Neural progenitor cell (in vitro differentiated cells): ENCODE measurements around the gene MUCL3. TPM values are rescaled to one million over a fixed set of nuclear protein-coding genes. Genes with fewer than 3 reads are reported as not detected.
"Not testable (repeated sequence)": the region's sequence is repeated elsewhere in the genome, so short reads cannot be mapped to it uniquely, and the experiment has no call there.

Experiments
- DNase-seq: peaks from one replicate; pipeline ENCODE4 v3.0.0-alpha.2; 2016; ENCODE audit warnings: low spot score
- H2AFZ ChIP-seq: fragments of 200-600 bp; sonication (generic); replicated peaks from 2 replicates; pipeline ENCODE4 v1.6.1; 2016; ENCODE audit warnings: antibody characterized with exemption
- H3F3A ChIP-seq: fragments of 200-600 bp; sonication (generic); 2 replicates; pipeline ENCODE4 v1.6.1; 2016; ENCODE audit warnings: antibody characterized with exemption, low read depth
- H3K27ac ChIP-seq: fragments of 200-600 bp; sonication (generic); 2 replicates; pipeline ENCODE4 v1.5.1; 2016; ENCODE audit warnings: mild to moderate bottlenecking
- H3K27me3 ChIP-seq: fragments of 200-600 bp; sonication (generic); 2 replicates; pipeline ENCODE4 v1.6.1; 2016; ENCODE audit warnings: mild to moderate bottlenecking, moderate library complexity
- H3K36me3 ChIP-seq: fragments of 200-600 bp; sonication (generic); 2 replicates; pipeline ENCODE4 v1.5.1; 2016
- H3K4me1 ChIP-seq: fragments of 200-600 bp; sonication (generic); 2 replicates; pipeline ENCODE4 v1.6.1; 2016; ENCODE audit warnings: mixed run types
- H3K4me2 ChIP-seq: fragments of 200-600 bp; sonication (generic); 2 replicates; pipeline ENCODE4 v1.6.1; 2016
- H3K4me3 ChIP-seq: fragments of 200-600 bp; sonication (generic); 2 replicates; pipeline ENCODE4 v1.5.1; 2016
- H3K79me2 ChIP-seq: fragments of 200-600 bp; sonication (generic); 2 replicates; pipeline ENCODE4 v1.6.1; 2016; ENCODE audit warnings: low read depth
- H3K9ac ChIP-seq: fragments of 200-600 bp; sonication (generic); 2 replicates; pipeline ENCODE4 v1.6.1; 2016
- H3K9me3 ChIP-seq: fragments of 200-600 bp; sonication (generic); 2 replicates; pipeline ENCODE4 v1.5.1; 2016; ENCODE audit warnings: low read depth
- H4K20me1 ChIP-seq: fragments of 200-600 bp; sonication (generic); 2 replicates; pipeline ENCODE4 v1.6.1; 2016; ENCODE audit warnings: low read depth
- H3K27ac Mint-ChIP-seq: 3 replicates; pipeline ENCODE4 v1.8.0; 2021; ENCODE audit warnings: mixed read lengths
- H3K27me3 Mint-ChIP-seq: 2 replicates; pipeline ENCODE4 v1.8.0; 2022; ENCODE audit warnings: low read depth, mild to moderate bottlenecking, inconsistent platforms, moderate library complexity, mixed read lengths; ENCODE audit not compliant: insufficient read depth
- H3K36me3 Mint-ChIP-seq: 3 replicates; pipeline ENCODE4 v1.8.0; 2021; ENCODE audit warnings: mixed read lengths
- H3K4me1 Mint-ChIP-seq: 3 replicates; pipeline ENCODE4 v1.8.0; 2021; ENCODE audit warnings: mixed read lengths
- H3K4me3 Mint-ChIP-seq: 3 replicates; pipeline ENCODE4 v1.8.0; 2021; ENCODE audit warnings: mild to moderate bottlenecking, moderate library complexity, mixed read lengths
- H3K9me3 Mint-ChIP-seq: 3 replicates; pipeline ENCODE4 v1.8.0; 2020; ENCODE audit warnings: mixed read lengths
- EZH2 ChIP-seq: fragments of 200-600 bp; sonication (generic); IDR thresholded peaks from 2 replicates; pipeline ENCODE4 v1.6.1; 2017; ENCODE audit warnings: antibody characterized with exemption, mild to moderate bottlenecking, moderate library complexity
- EZH2phosphoT487 ChIP-seq: fragments of 200-600 bp; sonication (generic); IDR thresholded peaks from 2 replicates; pipeline ENCODE4 v1.6.1; 2017; ENCODE audit warnings: antibody characterized with exemption
- total RNA-seq: library from RNA; depleted of rRNA; stranded (reverse); fragments of >200 nt; gene quantifications from 2 replicates; pipeline ENCODE4 v1.2.3, GENCODE V29; 2015; ENCODE audit warnings: low replicate concordance
- TF ChIP-seq, protein P1 (sequence below): fragments of 200-600 bp; sonication (generic); IDR thresholded peaks from 2 replicates; pipeline ENCODE4 v1.5.1; 2017; ENCODE audit warnings: antibody characterized with exemption, mild to moderate bottlenecking

The MUCL3 gene
- total RNA-seq, 1 donor from 2014 or later: not detected

- no peak for DNase-seq
- Histone ChIP-seq H3K27ac (peak overlapping the region; percentile 29), H3K27me3 (no peaks in the 10 kb centered on the region), H3K36me3 (no peaks in the 10 kb centered on the region), H3K4me2 (no peak overlapping the region), H3K9me3 (no peaks in the 10 kb centered on the region), H3F3A (peaks cover 62% of the 10 kb centered on the region), H4K20me1 (peaks cover 6% of the 10 kb centered on the region), H2AFZ (no peak overlapping the region), H3K9ac (no peak overlapping the region), H3K4me3 (no peak overlapping the region), H3K79me2 (no peaks in the 10 kb centered on the region), H3K4me1 (peaks cover 7% of the 10 kb centered on the region)
- Mint-ChIP-seq H3K9me3 (no peaks in the 10 kb centered on the region), H3K27me3 (peaks cover 11% of the 10 kb centered on the region), H3K27ac (no peak overlapping the region), H3K4me3 (no peak overlapping the region), H3K4me1 (peaks cover 9% of the 10 kb centered on the region), H3K36me3 (peaks cover 7% of the 10 kb centered on the region)
- no peak for TF ChIP-seq EZH2phosphoT487
- TF ChIP-seq, protein P1, sequence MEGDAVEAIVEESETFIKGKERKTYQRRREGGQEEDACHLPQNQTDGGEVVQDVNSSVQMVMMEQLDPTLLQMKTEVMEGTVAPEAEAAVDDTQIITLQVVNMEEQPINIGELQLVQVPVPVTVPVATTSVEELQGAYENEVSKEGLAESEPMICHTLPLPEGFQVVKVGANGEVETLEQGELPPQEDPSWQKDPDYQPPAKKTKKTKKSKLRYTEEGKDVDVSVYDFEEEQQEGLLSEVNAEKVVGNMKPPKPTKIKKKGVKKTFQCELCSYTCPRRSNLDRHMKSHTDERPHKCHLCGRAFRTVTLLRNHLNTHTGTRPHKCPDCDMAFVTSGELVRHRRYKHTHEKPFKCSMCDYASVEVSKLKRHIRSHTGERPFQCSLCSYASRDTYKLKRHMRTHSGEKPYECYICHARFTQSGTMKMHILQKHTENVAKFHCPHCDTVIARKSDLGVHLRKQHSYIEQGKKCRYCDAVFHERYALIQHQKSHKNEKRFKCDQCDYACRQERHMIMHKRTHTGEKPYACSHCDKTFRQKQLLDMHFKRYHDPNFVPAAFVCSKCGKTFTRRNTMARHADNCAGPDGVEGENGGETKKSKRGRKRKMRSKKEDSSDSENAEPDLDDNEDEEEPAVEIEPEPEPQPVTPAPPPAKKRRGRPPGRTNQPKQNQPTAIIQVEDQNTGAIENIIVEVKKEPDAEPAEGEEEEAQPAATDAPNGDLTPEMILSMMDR: no peak
- no peak for TF ChIP-seq EZH2
Measured at GRCh38 chr6:30901436-30901835, 39.3 kb upstream of the MUCL3 start.

DNA sequence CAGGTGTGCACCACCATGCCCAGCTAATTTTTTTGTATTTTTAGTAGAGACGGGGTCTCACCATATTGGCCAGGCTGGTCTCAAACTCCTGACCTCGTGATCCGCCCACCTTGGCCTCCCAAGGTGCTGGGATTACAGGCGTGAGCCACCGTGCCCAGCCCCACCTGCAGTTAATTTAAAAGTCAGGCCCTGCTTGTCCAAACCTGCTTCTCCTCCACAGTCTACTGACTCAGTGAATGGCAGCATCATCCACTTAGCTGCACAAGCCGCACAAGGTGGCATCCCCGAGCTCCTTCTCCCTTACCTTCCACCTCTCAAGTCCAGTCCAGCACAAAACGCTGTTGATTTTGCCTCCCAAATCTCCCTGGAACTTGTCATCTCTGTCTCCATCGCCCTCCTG is 38.6 kb upstream of the MUCL3 start:
- not testable (repeated sequence) for H3K36me3 ChIP-seq, H3K4me2 ChIP-seq, H3K4me1 ChIP-seq, H3K4me3 Mint-ChIP-seq, H3K79me2 ChIP-seq, H3K27ac ChIP-seq, H3K4me3 ChIP-seq, H3K9me3 Mint-ChIP-seq, H3K36me3 Mint-ChIP-seq, H3K27ac Mint-ChIP-seq, H3K9ac ChIP-seq, H4K20me1 ChIP-seq, H2AFZ ChIP-seq, H3K9me3 ChIP-seq, DNase-seq, H3K27me3 ChIP-seq
- Mint-ChIP-seq H3K27me3 (peaks cover 11% of the 10 kb centered on the region), H3K4me1 (peaks cover 11% of the 10 kb centered on the region)
- peaks cover 66% of the 10 kb centered on the region for H3F3A ChIP-seq

GRCh38 chr6:30902709-30903108 is 38.1 kb upstream of the MUCL3 start:
- no peaks in the 10 kb centered on the region for H3K9me3 Mint-ChIP-seq
- H3K4me3 Mint-ChIP-seq: no peak overlapping the region
- H3K36me3 ChIP-seq: no peaks in the 10 kb centered on the region
- H2AFZ ChIP-seq: no peak overlapping the region
- peaks cover 11% of the 10 kb centered on the region for H3K27me3 Mint-ChIP-seq
- peak overlapping the region; percentile 13 for H3K27ac Mint-ChIP-seq
- H4K20me1 ChIP-seq: no peaks in the 10 kb centered on the region
- peaks cover 6% of the 10 kb centered on the region for H3K36me3 Mint-ChIP-seq
- peaks cover 70% of the 10 kb centered on the region for H3F3A ChIP-seq
- H3K9me3 ChIP-seq: no peaks in the 10 kb centered on the region
- TF ChIP-seq, protein P1: no peak
- no peak for TF ChIP-seq EZH2
- no peak for TF ChIP-seq EZH2phosphoT487
- H3K4me1 Mint-ChIP-seq: peaks cover 13% of the 10 kb centered on the region
- no peaks in the 10 kb centered on the region for H3K79me2 ChIP-seq
- no peak overlapping the region for H3K9ac ChIP-seq
- H3K27me3 ChIP-seq: no peaks in the 10 kb centered on the region
- no peak overlapping the region for H3K4me2 ChIP-seq
- H3K4me3 ChIP-seq: no peak overlapping the region
- H3K4me1 ChIP-seq: peaks cover 9% of the 10 kb centered on the region
- no peak for DNase-seq
- H3K27ac ChIP-seq: no peak overlapping the region

GRCh38 chr6:30903236-30903635 is 37.5 kb upstream of the MUCL3 start:
- H3K79me2 ChIP-seq: peaks cover 2% of the 10 kb centered on the region
- Mint-ChIP-seq H3K4me1 (peaks cover 18% of the 10 kb centered on the region), H3K27ac (no peak overlapping the region), H3K9me3 (no peaks in the 10 kb centered on the region), H3K27me3 (peaks cover 11% of the 10 kb centered on the region), H3K36me3 (peaks cover 6% of the 10 kb centered on the region), H3K4me3 (no peak overlapping the region)
- H4K20me1 ChIP-seq: no peaks in the 10 kb centered on the region
- peaks cover 9% of the 10 kb centered on the region for H3K4me1 ChIP-seq
- DNase-seq: no peak
- H3K36me3 ChIP-seq: no peaks in the 10 kb centered on the region
- no peak overlapping the region for H3K27ac ChIP-seq
- no peak overlapping the region for H2AFZ ChIP-seq
- no peak overlapping the region for H3K4me2 ChIP-seq
- peaks cover 65% of the 10 kb centered on the region for H3F3A ChIP-seq
- no peak overlapping the region for H3K4me3 ChIP-seq
- no peak for TF ChIP-seq EZH2
- TF ChIP-seq, protein P1: no peak
- TF ChIP-seq EZH2phosphoT487: no peak
- no peak overlapping the region for H3K9ac ChIP-seq
- H3K27me3 ChIP-seq: no peaks in the 10 kb centered on the region
- H3K9me3 ChIP-seq: no peaks in the 10 kb centered on the region

DNA sequence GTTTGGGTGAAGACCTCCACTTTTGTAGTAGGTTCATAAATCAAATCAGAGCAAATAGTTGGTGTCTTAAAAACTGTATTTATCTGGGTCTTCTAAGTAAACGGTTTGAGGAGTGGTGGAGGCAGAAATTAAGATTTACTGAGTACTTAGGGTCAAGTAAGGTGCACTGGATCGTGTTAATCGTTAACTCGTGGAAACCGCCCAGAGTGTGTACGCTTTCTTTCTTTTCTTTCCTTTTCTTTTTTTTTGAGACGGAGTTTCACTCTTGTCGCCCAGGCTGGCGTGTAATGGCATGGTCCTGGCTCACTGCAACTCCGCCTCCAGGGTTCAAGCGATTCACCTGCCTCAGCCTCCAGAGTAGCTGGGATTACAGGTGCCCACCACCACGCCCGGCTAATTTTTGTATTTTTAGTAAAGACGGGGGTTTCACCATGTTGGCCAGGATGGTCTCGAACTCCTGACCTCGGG is 33.4 kb upstream of the MUCL3 start:
- peaks cover 28% of the 10 kb centered on the region for H3K4me1 Mint-ChIP-seq
- H3K27me3 ChIP-seq, H3K9me3 Mint-ChIP-seq, H3K27ac Mint-ChIP-seq, H3K36me3 ChIP-seq, H3K9me3 ChIP-seq, H4K20me1 ChIP-seq, H3K27ac ChIP-seq, DNase-seq, H3K9ac ChIP-seq: not testable (repeated sequence)
- peaks cover 10% of the 10 kb centered on the region for H3K36me3 Mint-ChIP-seq
- peak overlapping the region; percentile 71 for H3K4me2 ChIP-seq
- peak overlapping the region; percentile 17 for H2AFZ ChIP-seq
- H3K4me3 Mint-ChIP-seq: peak overlapping the region; percentile 99
- H3K4me3 ChIP-seq: peak overlapping the region; percentile 98
- peaks cover 13% of the 10 kb centered on the region for H3K4me1 ChIP-seq
- peaks cover 12% of the 10 kb centered on the region for H3K27me3 Mint-ChIP-seq
- H3K79me2 ChIP-seq: peaks cover 18% of the 10 kb centered on the region
- peaks cover 38% of the 10 kb centered on the region for H3F3A ChIP-seq
